Measurements from ENCODE around the gene PUM2.

GRCh38 chr2:20212459-20212870 is 138.2 kb downstream of the PUM2 start:
- TF ChIP-seq CTCF (IDR thresholded peaks at IDR 0.05), result no peak
- no peak for TF ChIP-seq POLR2A (IDR thresholded peaks at IDR 0.05)
